Ishikawa (cell line): ENCODE results near the gene NRAS.

Experiments used
- CEBPB ChIP-seq: IDR thresholded peaks from 2 replicates; pipeline ENCODE4 v1.6.1; 2012
- CREB1 ChIP-seq: IDR thresholded peaks from 2 replicates; pipeline ENCODE4 v1.6.1; 2012; ENCODE audit warnings: low read depth
- EGR1 ChIP-seq: IDR thresholded peaks from 2 replicates; pipeline ENCODE4 v1.6.1; 2012
- EP300 ChIP-seq: IDR thresholded peaks from 2 replicates; pipeline ENCODE4 v1.6.1; 2012; ENCODE audit warnings: borderline replicate concordance
- FOXM1 ChIP-seq: IDR thresholded peaks from 2 replicates; pipeline ENCODE4 v1.6.1; 2012; ENCODE audit warnings: low read depth, borderline replicate concordance
- MAX ChIP-seq: IDR thresholded peaks from 2 replicates; pipeline ENCODE4 v1.6.1; 2012
- NFIC ChIP-seq: IDR thresholded peaks from 2 replicates; pipeline ENCODE4 v1.6.1; 2012
- RAD21 ChIP-seq: IDR thresholded peaks from 2 replicates; pipeline ENCODE4 v1.6.1; 2012; ENCODE audit warnings: low read depth
- REST ChIP-seq: IDR thresholded peaks from 2 replicates; pipeline ENCODE4 v1.6.1; 2012; ENCODE audit warnings: low read depth, mild to moderate bottlenecking
- TAF1 ChIP-seq: IDR thresholded peaks from 2 replicates; pipeline ENCODE4 v1.6.1; 2012; ENCODE audit warnings: low read depth, mild to moderate bottlenecking
- TCF12 ChIP-seq: IDR thresholded peaks from 2 replicates; pipeline ENCODE4 v1.6.1; 2012; ENCODE audit warnings: low read depth
- TEAD4 ChIP-seq: IDR thresholded peaks from 2 replicates; pipeline ENCODE4 v1.6.1; 2012
- USF1 ChIP-seq: IDR thresholded peaks from 2 replicates; pipeline ENCODE4 v1.6.1; 2012
- YY1 ChIP-seq: IDR thresholded peaks from 2 replicates; pipeline ENCODE4 v1.6.1; 2012; ENCODE audit warnings: low read depth
- ZBTB7A ChIP-seq: IDR thresholded peaks from 2 replicates; pipeline ENCODE4 v1.6.1; 2012; ENCODE audit warnings: low read depth

Gene NRAS

GRCh38 chr1:114677691-114678090 lies 38.9 kb downstream of the NRAS start:
- TF ChIP-seq TEAD4 (no peak), EP300 (no peak), EGR1 (no peak), TCF12 (no peak), REST (no peak), MAX (no peak), NFIC (no peak), CEBPB (no peak), ZBTB7A (no peak), TAF1 (no peak), RAD21 (no peak), CREB1 (no peak)

GRCh38 chr1:114676115-114676514 lies 40.5 kb downstream of the NRAS start:
- TF ChIP-seq CREB1: no peak
- TF ChIP-seq EP300: no peak
- TF ChIP-seq TCF12: no peak
- TF ChIP-seq FOXM1: no peak
- no peak for TF ChIP-seq YY1
- no peak for TF ChIP-seq TEAD4
- TF ChIP-seq ZBTB7A: no peak
- no peak for TF ChIP-seq MAX
- no peak for TF ChIP-seq RAD21
- TF ChIP-seq EGR1: no peak

- TF ChIP-seq TCF12: no peak
- TF ChIP-seq CREB1: no peak
- TF ChIP-seq ZBTB7A: no peak
- no peak for TF ChIP-seq MAX
- no peak for TF ChIP-seq YY1
- no peak for TF ChIP-seq FOXM1
- no peak for TF ChIP-seq TAF1
- TF ChIP-seq REST: no peak
- no peak for TF ChIP-seq EGR1
- no peak for TF ChIP-seq CEBPB
- no peak for TF ChIP-seq RAD21
- no peak for TF ChIP-seq TEAD4
- TF ChIP-seq USF1: no peak
These were observed 44.7 kb downstream of the NRAS start for GRCh38 chr1:114671939-114672275.

- peak; percentile 44; the same call in 1 of the 2 replicates for TF ChIP-seq RAD21
- TF ChIP-seq REST: no peak
These were observed 45.3 kb downstream of the NRAS start for GRCh38 chr1:114671011-114671938.
